Stimulated activated CD8-positive, alpha-beta memory T cell treated with anti-CD3 and anti-CD28 coated beads, Interleukin-4, amount 100 ng/mL, for 1 hour (primary cell): ENCODE measurements around the gene TGIF1.
"Not testable (repeated sequence)": the region's sequence is repeated elsewhere in the genome, so short reads cannot be mapped to it uniquely, and the experiment has no call there.

ENCODE experiments used
- DNase-seq, 2 donors: peaks; one replicate each; pipeline ENCODE4 v3.0.0-alpha.2; 2020; ENCODE audit warnings: low read depth in 2 of 2, low spot score in 1 of 2

TGIF1 gene

GRCh38 chr18:3450012-3450798 is at the start of gene TGIF1:
TGIF1 (plus strand) TSS chr18:3450172; CDS start chr18:3450490, 318 bp downstream.
- DNase-seq, result peak; percentile 42 to 49

GRCh38 chr18:3400567-3401296 is 49.2 kb upstream of the TGIF1 start:
- no peak for DNase-seq

DNA sequence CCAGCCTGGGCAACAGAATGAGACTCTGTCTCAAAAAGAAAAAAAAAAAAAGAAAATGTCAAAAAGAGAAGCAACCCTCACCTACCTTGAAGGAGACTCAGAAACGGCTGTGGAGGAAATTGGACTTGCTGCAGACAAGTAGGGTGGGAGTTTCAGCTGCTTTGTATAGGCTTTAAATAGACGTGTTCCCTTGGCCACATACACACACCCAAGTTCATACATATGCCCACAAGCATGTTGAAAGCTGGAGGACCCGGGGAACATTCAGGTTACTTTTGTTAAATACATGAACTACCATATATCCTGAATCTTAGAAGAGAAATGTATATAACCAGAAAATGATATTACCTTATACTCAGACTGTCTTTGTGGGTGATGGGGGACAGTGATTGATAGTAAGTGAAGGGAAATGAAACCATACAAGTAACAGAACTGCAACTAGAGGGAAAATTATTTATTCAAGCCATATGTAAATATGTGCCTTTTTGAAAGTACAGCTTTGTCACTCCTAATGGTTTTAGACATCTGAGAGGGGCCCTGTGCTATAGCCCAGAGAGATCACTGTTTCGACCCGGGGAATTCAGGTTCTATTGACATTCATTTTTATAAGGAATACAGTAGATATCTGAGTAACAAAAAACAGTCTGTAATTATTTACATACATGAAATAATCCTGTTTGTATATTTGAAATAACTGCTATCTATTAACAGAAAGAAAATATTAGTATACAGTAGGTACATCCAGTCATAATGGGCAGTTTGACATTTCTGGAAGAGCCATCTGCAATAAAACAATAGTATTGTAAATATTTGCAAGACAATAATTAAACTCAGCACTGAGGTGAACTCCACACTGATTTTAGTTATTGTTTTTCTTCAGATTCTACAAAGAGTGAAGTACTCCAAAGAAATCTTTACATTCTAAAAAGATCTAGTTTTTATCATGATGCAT is 48.0 kb upstream of the TGIF1 start:
- no peak for DNase-seq

DNA sequence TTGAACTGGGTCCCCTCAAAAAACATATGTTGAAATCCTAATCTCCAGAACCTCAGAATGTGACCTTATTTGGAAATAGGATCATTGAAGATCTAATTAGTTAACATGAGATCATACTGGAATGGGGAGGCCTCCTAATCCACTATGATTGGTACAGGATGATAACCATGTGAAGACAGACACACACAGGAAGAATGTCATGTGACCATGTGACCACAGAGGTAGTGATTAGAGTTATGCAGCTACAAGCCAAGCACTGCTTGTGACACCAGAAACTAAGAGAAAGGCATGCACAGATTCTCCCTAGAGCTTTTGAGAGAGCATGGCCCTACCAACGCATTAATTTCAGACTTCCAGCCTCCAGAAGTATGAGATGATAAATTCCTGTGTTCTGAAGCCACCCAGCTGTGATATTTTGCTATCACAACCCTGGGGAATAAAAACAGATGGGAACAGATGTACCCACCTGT is 47.0 kb upstream of the TGIF1 start:
- DNase-seq, result no peak

GRCh38 chr18:3405713-3406112 is 44.3 kb upstream of the TGIF1 start:
- no peak for DNase-seq

DNA sequence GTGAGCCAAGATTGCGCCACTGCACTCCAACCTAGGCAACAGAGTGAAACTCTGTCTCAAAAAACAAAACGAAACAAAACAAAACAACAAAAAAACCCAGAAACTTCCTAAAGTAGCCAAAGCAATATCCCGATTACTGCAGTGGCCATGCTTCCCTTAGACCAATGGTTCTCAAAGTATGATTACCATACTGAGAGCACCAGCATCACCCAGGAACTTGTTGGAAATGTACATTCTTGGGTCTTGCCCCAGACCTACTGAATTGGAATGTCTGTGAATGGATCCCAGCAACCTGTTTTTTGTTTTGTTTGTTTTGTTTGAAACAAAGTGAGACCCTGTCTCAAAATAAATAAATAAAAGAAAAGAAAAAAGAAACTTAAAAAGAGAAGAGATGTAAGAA is 41.9 kb upstream of the TGIF1 start:
- no peak for DNase-seq

DNA sequence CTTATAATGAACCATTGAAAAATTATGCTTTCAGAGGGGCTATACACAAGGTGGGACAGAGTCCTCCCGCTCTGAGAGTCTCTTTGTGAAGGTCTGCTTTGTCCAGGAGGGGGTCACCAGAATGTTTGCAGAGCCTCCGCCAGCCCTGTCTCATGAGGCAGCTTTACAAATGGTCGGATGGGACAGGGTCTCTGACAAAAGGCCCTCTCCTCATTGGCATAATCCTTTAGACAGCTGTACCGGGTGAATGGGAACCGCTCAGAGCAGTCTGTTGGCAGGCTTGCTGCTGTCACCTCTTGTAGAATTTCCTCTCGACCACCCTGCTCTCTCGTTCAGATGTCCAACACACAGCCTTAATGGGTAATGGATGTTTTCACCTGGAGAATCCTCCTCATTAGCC is 40.2 kb upstream of the TGIF1 start:
- DNase-seq, result no peak

- no peak for DNase-seq
Observed at GRCh38 chr18:3410273-3410672, 39.7 kb upstream of the TGIF1 start.

- not testable (repeated sequence) for DNase-seq
Observed at GRCh38 chr18:3410876-3411275, 39.1 kb upstream of the TGIF1 start.

- DNase-seq, result no peak
Observed at GRCh38 chr18:3411327-3411726, 38.6 kb upstream of the TGIF1 start.

- no peak for DNase-seq
Observed at GRCh38 chr18:3411854-3412268, 38.1 kb upstream of the TGIF1 start.

- DNase-seq, result not testable (repeated sequence)
Observed at GRCh38 chr18:3412528-3412927, 37.4 kb upstream of the TGIF1 start.

DNA sequence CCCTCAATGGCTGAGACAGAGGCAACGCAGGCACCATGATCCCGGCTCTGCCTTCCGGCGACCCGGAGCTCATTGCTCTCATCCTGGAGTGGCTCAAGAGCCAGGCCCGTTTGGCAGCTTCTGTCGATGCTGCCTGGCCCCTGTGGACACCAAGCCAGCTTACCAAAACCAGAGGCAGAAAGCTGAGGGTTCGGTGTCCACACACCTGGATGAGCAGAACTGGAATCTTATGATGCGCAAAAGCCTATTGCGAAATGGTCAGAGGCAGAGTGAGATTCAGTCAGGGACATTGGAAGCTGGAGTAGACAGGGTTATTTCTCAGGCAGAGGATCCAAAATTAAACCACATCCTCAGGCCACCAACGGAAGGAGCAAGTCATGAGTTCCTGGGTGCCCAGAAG is 34.9 kb upstream of the TGIF1 start:
- no peak for DNase-seq

- no peak for DNase-seq
Observed at GRCh38 chr18:3418083-3418482, 31.9 kb upstream of the TGIF1 start.

- DNase-seq, result no peak
Observed at GRCh38 chr18:3420919-3421279, 29.1 kb upstream of the TGIF1 start.

GRCh38 chr18:3422905-3423304 is 27.1 kb upstream of the TGIF1 start:
- DNase-seq, result no peak

DNA sequence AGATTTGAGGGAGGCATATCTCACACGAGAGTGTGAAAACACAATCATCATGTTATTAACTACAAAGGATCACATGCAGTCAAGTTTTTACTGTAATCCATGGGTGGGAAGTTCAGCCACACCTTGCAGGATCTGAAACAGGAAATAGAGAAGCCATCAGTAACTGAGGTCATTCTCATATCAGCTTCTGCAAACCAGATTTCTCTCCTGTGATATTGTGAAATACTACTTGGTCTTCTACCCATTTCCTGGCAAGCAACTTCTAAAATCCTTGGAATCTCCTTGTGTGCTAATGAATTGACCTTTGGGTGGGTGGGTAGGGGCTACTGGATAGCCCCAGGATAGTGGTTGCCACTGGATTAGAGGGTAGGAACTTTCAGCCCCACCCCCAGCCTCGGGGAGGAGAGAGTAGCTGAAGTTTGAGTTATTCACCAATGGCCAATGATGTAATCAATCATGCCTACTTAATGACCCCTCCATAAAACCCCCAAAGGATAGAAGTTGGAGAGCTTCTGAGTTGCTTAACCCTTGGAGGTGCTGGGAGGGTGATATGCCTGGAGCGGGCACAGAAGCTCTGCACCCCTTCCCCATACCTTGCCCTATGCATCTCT is 25.6 kb upstream of the TGIF1 start:
- DNase-seq, result no peak

DNA sequence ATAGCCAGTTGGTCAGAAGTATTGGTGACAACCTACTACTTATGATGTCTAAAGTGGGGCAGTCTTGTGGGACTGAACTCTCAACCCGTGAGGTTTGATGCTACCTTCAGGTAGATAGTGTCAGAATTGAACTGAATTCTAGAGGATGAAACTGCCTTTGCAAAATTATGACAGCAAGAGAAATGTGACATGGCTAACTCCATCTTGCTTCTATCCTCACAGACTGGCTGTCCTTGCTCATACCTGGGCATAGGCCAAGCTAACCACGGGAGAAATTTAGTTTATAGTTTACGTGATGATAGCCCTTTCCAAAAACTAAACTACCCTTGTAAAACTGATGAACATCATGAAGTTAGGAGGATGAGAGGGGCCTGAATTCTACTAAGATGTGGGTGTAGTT is 24.9 kb upstream of the TGIF1 start:
- no peak for DNase-seq

GRCh38 chr18:3425446-3425845 is 24.5 kb upstream of the TGIF1 start:
- DNase-seq, result no peak

DNA sequence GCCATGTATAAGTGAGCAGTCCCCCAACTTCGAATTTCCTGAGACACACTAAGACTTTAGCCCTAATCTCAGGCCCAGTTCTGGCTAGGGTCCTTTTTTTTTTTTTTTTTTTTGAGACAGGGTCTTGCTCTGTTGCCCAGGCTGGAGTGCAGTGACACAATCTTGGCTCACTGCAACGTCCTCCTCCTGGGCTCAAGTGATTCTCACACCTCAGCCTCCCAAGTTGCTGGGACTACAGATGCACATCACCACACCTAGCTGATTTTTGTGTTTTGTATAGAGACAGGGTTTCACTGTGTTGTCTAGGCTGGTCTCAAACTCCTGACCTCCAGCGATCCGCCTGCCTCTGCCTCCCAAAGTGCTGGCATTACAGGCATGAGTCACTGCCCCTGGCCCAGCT is 23.9 kb upstream of the TGIF1 start:
- DNase-seq, result no peak

DNA sequence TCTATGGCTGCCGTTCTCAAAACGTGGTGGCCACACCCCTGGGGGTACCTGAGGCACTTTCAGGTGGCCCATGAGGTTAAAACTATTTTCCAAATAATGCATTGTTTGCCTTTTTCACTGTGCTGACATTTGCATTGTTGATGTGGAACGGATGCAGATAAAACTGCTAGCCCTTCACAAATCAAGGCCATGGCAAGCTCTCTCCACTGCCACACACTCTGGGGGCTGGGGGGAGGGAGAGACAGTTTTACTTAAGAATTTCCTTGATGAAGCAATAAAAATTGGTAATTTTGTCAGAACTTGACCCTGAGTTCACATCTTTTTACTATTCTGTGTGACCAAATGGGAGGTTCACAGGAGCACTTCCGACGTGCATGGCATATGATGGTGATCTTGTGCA is 22.0 kb upstream of the TGIF1 start:
- DNase-seq, result no peak
